MG63 (cell line): ENCODE measurements around the gene SNAPC2. TPM values are rescaled to one million over a fixed set of nuclear protein-coding genes. Genes with fewer than 3 reads are reported as not detected.
"Not testable (repeated sequence)": the region's sequence is repeated elsewhere in the genome, so short reads cannot be mapped to it uniquely, and the experiment has no call there.

Source experiments
- DNase-seq: peaks from one replicate; pipeline ENCODE4 v3.0.0-alpha.2; 2020
- H3K27me3 ChIP-seq: fragments of 250-450 bp; sonication (Bioruptor Pico); 2 replicates; pipeline ENCODE4 v1.5.1; 2020; ENCODE audit warnings: mild to moderate bottlenecking, moderate library complexity
- H3K36me3 ChIP-seq: fragments of 250-450 bp; sonication (Bioruptor Pico); 2 replicates; pipeline ENCODE4 v1.5.1; 2020; ENCODE audit warnings: mild to moderate bottlenecking, moderate library complexity
- H3K4me3 ChIP-seq: fragments of 250-450 bp; sonication (Bioruptor Pico); 2 replicates; pipeline ENCODE4 v1.5.1; 2020; ENCODE audit warnings: mild to moderate bottlenecking, moderate library complexity
- H3K9me3 ChIP-seq: fragments of 250-450 bp; sonication (Bioruptor Pico); 2 replicates; pipeline ENCODE4 v1.5.1; 2020; ENCODE audit warnings: mild to moderate bottlenecking, moderate library complexity
- total RNA-seq: library from RNA; depleted of rRNA; stranded (reverse); fragments of >200 nt; shearing (Covaris generic); gene quantifications from 2 replicates; pipeline ENCODE4 v1.2.3, GENCODE V29; 2014; ENCODE audit warnings: low replicate concordance

The SNAPC2 gene
- total RNA-seq, 1 experiment from 2014 or later = 39.9 TPM

- Histone ChIP-seq H3K36me3 (peaks cover 97% of the 10 kb centered on the region), H3K27me3 (no peaks in the 10 kb centered on the region), H3K9me3 (no peaks in the 10 kb centered on the region), H3K4me3 (no peak overlapping the region)
- no peak for DNase-seq
Observed at GRCh38 chr19:7933828-7934725, 13.9 kb downstream of the SNAPC2 start.

GRCh38 chr19:7934766-7935165 lies 14.6 kb downstream of the SNAPC2 start:
- DNase-seq = no peak
- no peak overlapping the region for H3K4me3 ChIP-seq
- no peaks in the 10 kb centered on the region for H3K27me3 ChIP-seq
- H3K36me3 ChIP-seq = peaks cover 98% of the 10 kb centered on the region
- H3K9me3 ChIP-seq = no peaks in the 10 kb centered on the region

- H3K9me3 ChIP-seq = no peaks in the 10 kb centered on the region
- H3K36me3 ChIP-seq = peaks cover 68% of the 10 kb centered on the region
- no peaks in the 10 kb centered on the region for H3K27me3 ChIP-seq
- H3K4me3 ChIP-seq = no peak overlapping the region
- no peak for DNase-seq
Observed at GRCh38 chr19:7940841-7941240, 20.7 kb downstream of the SNAPC2 start.

- DNase-seq = no peak
- Histone ChIP-seq H3K36me3 (peaks cover 56% of the 10 kb centered on the region), H3K9me3 (no peaks in the 10 kb centered on the region), H3K27me3 (no peaks in the 10 kb centered on the region), H3K4me3 (peak overlapping the region; percentile 98)
Observed at GRCh38 chr19:7941895-7942596, 21.9 kb downstream of the SNAPC2 start.

GRCh38 chr19:7942981-7943443 lies 22.9 kb downstream of the SNAPC2 start:
- H3K4me3 ChIP-seq = peak overlapping the region; percentile 98
- peaks cover 49% of the 10 kb centered on the region for H3K36me3 ChIP-seq
- no peak for DNase-seq

GRCh38 chr19:7943444-7944176 lies 23.5 kb downstream of the SNAPC2 start, which contains the start of gene TIMM44:
Gene TIMM44 (minus strand): TSS chr19:7943666. CDS start chr19:7943651, 15 bp downstream.
- Histone ChIP-seq H3K36me3 (peaks cover 44% of the 10 kb centered on the region), H3K4me3 (peak within 1 kb of the TSS; percentile 98), H3K27me3 (no peaks in the 10 kb centered on the region), H3K9me3 (peaks cover 5% of the 10 kb centered on the region)
- peak; percentile 100 for DNase-seq

More at GRCh38 chr19:7942981-7943443, 22.9 kb downstream of the SNAPC2 start:
- no peaks in the 10 kb centered on the region for H3K27me3 ChIP-seq
- H3K9me3 ChIP-seq = peaks cover 4% of the 10 kb centered on the region

GRCh38 chr19:7944177-7944761 lies 24.1 kb downstream of the SNAPC2 start:
- peaks cover 5% of the 10 kb centered on the region for H3K9me3 ChIP-seq
- peaks cover 38% of the 10 kb centered on the region for H3K36me3 ChIP-seq
- peak overlapping the region; percentile 98 for H3K4me3 ChIP-seq
- no peaks in the 10 kb centered on the region for H3K27me3 ChIP-seq
- DNase-seq = peak; percentile 91

GRCh38 chr19:7947939-7948338 lies 27.8 kb downstream of the SNAPC2 start:
- peaks cover 5% of the 10 kb centered on the region for H3K9me3 ChIP-seq
- peaks cover 7% of the 10 kb centered on the region for H3K36me3 ChIP-seq
- no peak overlapping the region for H3K4me3 ChIP-seq
- DNase-seq = no peak
- H3K27me3 ChIP-seq = no peaks in the 10 kb centered on the region

- Histone ChIP-seq H3K27me3 (no peaks in the 10 kb centered on the region), H3K36me3 (peaks cover 6% of the 10 kb centered on the region), H3K4me3 (no peak overlapping the region), H3K9me3 (peaks cover under 1% of the 10 kb centered on the region)
- peak; percentile 84 for DNase-seq
Observed at GRCh38 chr19:7953060-7953459, 32.9 kb downstream of the SNAPC2 start.

GRCh38 chr19:7953576-7953975 lies 33.4 kb downstream of the SNAPC2 start:
- no peaks in the 10 kb centered on the region for H3K27me3 ChIP-seq
- no peak for DNase-seq
- no peak overlapping the region for H3K4me3 ChIP-seq
- peaks cover 9% of the 10 kb centered on the region for H3K36me3 ChIP-seq
- H3K9me3 ChIP-seq = no peaks in the 10 kb centered on the region

- H3K4me3 ChIP-seq = no peak overlapping the region
- no peaks in the 10 kb centered on the region for H3K27me3 ChIP-seq
- peaks cover 27% of the 10 kb centered on the region for H3K36me3 ChIP-seq
- no peak for DNase-seq
- no peaks in the 10 kb centered on the region for H3K9me3 ChIP-seq
Observed at GRCh38 chr19:7955696-7956095, 35.6 kb downstream of the SNAPC2 start.

GRCh38 chr19:7959211-7959610 lies 39.1 kb downstream of the SNAPC2 start:
- Histone ChIP-seq H3K4me3 (no peak overlapping the region), H3K36me3 (peaks cover 60% of the 10 kb centered on the region)
- no peak for DNase-seq

GRCh38 chr19:7961082-7961481 lies 40.9 kb downstream of the SNAPC2 start:
- H3K9me3 ChIP-seq, H3K4me3 ChIP-seq, DNase-seq, H3K27me3 ChIP-seq: not testable (repeated sequence)
- peaks cover 78% of the 10 kb centered on the region for H3K36me3 ChIP-seq

More at GRCh38 chr19:7959211-7959610, 39.1 kb downstream of the SNAPC2 start:
- no peaks in the 10 kb centered on the region for H3K9me3 ChIP-seq
- no peaks in the 10 kb centered on the region for H3K27me3 ChIP-seq

- DNase-seq = no peak
- H3K9me3 ChIP-seq = no peaks in the 10 kb centered on the region
- peaks cover 87% of the 10 kb centered on the region for H3K36me3 ChIP-seq
- H3K4me3 ChIP-seq = no peak overlapping the region
- H3K27me3 ChIP-seq = no peaks in the 10 kb centered on the region
Observed at GRCh38 chr19:7961920-7962626, 41.9 kb downstream of the SNAPC2 start.

- Histone ChIP-seq H3K36me3 (peaks cover 91% of the 10 kb centered on the region), H3K4me3 (no peak overlapping the region), H3K9me3 (no peaks in the 10 kb centered on the region), H3K27me3 (no peaks in the 10 kb centered on the region)
- DNase-seq = no peak
Observed at GRCh38 chr19:7962644-7963268, 42.6 kb downstream of the SNAPC2 start.
